ENCODE data around the gene RGL1.

The RGL1 gene

GRCh38 chr1:183806125-183806524 is 1.2 kb downstream of the RGL1 start:
- no peaks in the 10 kb centered on the region for H3K27me3 ChIP-seq
- peaks cover 36% of the 10 kb centered on the region for H3K36me3 ChIP-seq
- peak overlapping the region; percentile 91 for H3K4me2 ChIP-seq
- H3K9ac ChIP-seq: peak overlapping the region; percentile 86
- no peak for TF ChIP-seq Cebpa-rat (IDR thresholded peaks at IDR 0.05)
- H3K27ac ChIP-seq: peak overlapping the region; percentile 83
- H3K4me3 ChIP-seq: peak overlapping the region; percentile 75
- H4K20me1 ChIP-seq: peaks cover 17% of the 10 kb centered on the region
- peaks cover 15% of the 10 kb centered on the region for H3K9me3 ChIP-seq
- peaks cover 58% of the 10 kb centered on the region for H3K4me1 ChIP-seq

- Histone ChIP-seq H3K27ac (peak overlapping the region; percentile 83), H3K36me3 (peaks cover 36% of the 10 kb centered on the region), H3K4me2 (peak overlapping the region; percentile 91), H3K9ac (peak overlapping the region; percentile 86), H4K20me1 (peaks cover 22% of the 10 kb centered on the region), H3K9me3 (peaks cover 9% of the 10 kb centered on the region), H3K4me1 (peaks cover 64% of the 10 kb centered on the region), H3K27me3 (no peaks in the 10 kb centered on the region), H3K4me3 (peak overlapping the region; percentile 75)
- TF ChIP-seq Cebpa-rat (IDR thresholded peaks at IDR 0.05): no peak
These were observed 1.8 kb downstream of the RGL1 start for GRCh38 chr1:183806675-183807074.

- Histone ChIP-seq H3K4me3 (peak overlapping the region; percentile 75), H3K9ac (peak overlapping the region; percentile 86; the same call in 1 of the 2 replicates), H3K4me2 (peak overlapping the region; percentile 91), H3K36me3 (peaks cover 41% of the 10 kb centered on the region), H3K9me3 (peaks cover 2% of the 10 kb centered on the region; the same call in 1 of the 2 replicates), H3K27me3 (no peaks in the 10 kb centered on the region), H3K27ac (peak overlapping the region; percentile 33), H4K20me1 (peaks cover 32% of the 10 kb centered on the region), H3K4me1 (peaks cover 73% of the 10 kb centered on the region)
- TF ChIP-seq Cebpa-rat (IDR thresholded peaks at IDR 0.05): no peak
These were observed 2.7 kb downstream of the RGL1 start for GRCh38 chr1:183807549-183808168.

GRCh38 chr1:183808296-183809027 is 3.5 kb downstream of the RGL1 start:
- Histone ChIP-seq H3K9me3 (no peaks in the 10 kb centered on the region), H3K4me2 (peak overlapping the region; percentile 91), H3K27me3 (no peaks in the 10 kb centered on the region), H3K9ac (no peak overlapping the region), H3K4me1 (peaks cover 81% of the 10 kb centered on the region), H3K36me3 (peaks cover 48% of the 10 kb centered on the region), H3K27ac (0 out of 2 replicates have a peak overlapping the region, but pooled peaks have one; percentile 33), H4K20me1 (peaks cover 40% of the 10 kb centered on the region), H3K4me3 (peak overlapping the region; percentile 75; the same call in 1 of the 2 replicates)
- TF ChIP-seq Cebpa-rat (IDR thresholded peaks at IDR 0.05): no peak

- H3K27me3 ChIP-seq: no peaks in the 10 kb centered on the region
- peaks cover 89% of the 10 kb centered on the region for H3K4me1 ChIP-seq
- H3K4me3 ChIP-seq: no peak overlapping the region
- no peak for TF ChIP-seq Cebpa-rat (IDR thresholded peaks at IDR 0.05)
- peaks cover 55% of the 10 kb centered on the region for H3K36me3 ChIP-seq
- no peak overlapping the region for H3K27ac ChIP-seq
- no peak overlapping the region for H3K9ac ChIP-seq
- peak overlapping the region; percentile 44 for H3K4me2 ChIP-seq
- H4K20me1 ChIP-seq: peaks cover 57% of the 10 kb centered on the region
- H3K9me3 ChIP-seq: no peaks in the 10 kb centered on the region
These were observed 5.2 kb downstream of the RGL1 start for GRCh38 chr1:183810121-183810520.

- Histone ChIP-seq H3K9me3 (no peaks in the 10 kb centered on the region), H3K4me1 (peaks cover 97% of the 10 kb centered on the region), H3K27ac (no peak overlapping the region), H3K4me2 (peak overlapping the region; percentile 44), H3K4me3 (no peak overlapping the region), H3K36me3 (peaks cover 60% of the 10 kb centered on the region), H3K27me3 (no peaks in the 10 kb centered on the region), H4K20me1 (peaks cover 65% of the 10 kb centered on the region), H3K9ac (no peak overlapping the region)
- TF ChIP-seq Cebpa-rat (IDR thresholded peaks at IDR 0.05): no peak
These were observed 6.0 kb downstream of the RGL1 start for GRCh38 chr1:183810756-183811544.

GRCh38 chr1:183812128-183812527 is 7.2 kb downstream of the RGL1 start:
- H3K27me3 ChIP-seq: no peaks in the 10 kb centered on the region
- 0 out of 2 replicates have a peak overlapping the region, but pooled peaks have one; percentile 1 for H3K27ac ChIP-seq
- H3K4me1 ChIP-seq: peaks cover 99% of the 10 kb centered on the region
- no peak overlapping the region for H3K9ac ChIP-seq
- H3K4me3 ChIP-seq: no peak overlapping the region
- no peaks in the 10 kb centered on the region for H3K9me3 ChIP-seq
- H3K36me3 ChIP-seq: peaks cover 60% of the 10 kb centered on the region
- H3K4me2 ChIP-seq: peak overlapping the region; percentile 43
- no peak for TF ChIP-seq Cebpa-rat (IDR thresholded peaks at IDR 0.05)
- H4K20me1 ChIP-seq: peaks cover 65% of the 10 kb centered on the region

GRCh38 chr1:183812686-183813569 is 8.0 kb downstream of the RGL1 start:
- peak overlapping the region; percentile 43 for H3K4me2 ChIP-seq

More at GRCh38 chr1:183812686-183813569, 8.0 kb downstream of the RGL1 start:
- Histone ChIP-seq H3K27me3 (no peaks in the 10 kb centered on the region), H4K20me1 (peaks cover 65% of the 10 kb centered on the region), H3K27ac (peak overlapping the region; percentile 1), H3K4me3 (no peak overlapping the region), H3K4me1 (peaks cover 99% of the 10 kb centered on the region), H3K36me3 (peaks cover 59% of the 10 kb centered on the region), H3K9me3 (no peaks in the 10 kb centered on the region), H3K9ac (no peak overlapping the region)
- TF ChIP-seq Cebpa-rat (IDR thresholded peaks at IDR 0.05): no peak

Data from BLaER1 (cell line).